Stimulated activated CD8-positive, alpha-beta memory T cell treated with anti-CD3 and anti-CD28 coated beads, Interleukin-15, amount 100 ng/mL, for 24 hours (primary cell): ENCODE measurements around the gene IL7R.

Experiments used
- DNase-seq: peaks from one replicate; pipeline ENCODE4 v3.0.0-alpha.2; 2020; ENCODE audit warnings: low read depth

Gene IL7R

DNA sequence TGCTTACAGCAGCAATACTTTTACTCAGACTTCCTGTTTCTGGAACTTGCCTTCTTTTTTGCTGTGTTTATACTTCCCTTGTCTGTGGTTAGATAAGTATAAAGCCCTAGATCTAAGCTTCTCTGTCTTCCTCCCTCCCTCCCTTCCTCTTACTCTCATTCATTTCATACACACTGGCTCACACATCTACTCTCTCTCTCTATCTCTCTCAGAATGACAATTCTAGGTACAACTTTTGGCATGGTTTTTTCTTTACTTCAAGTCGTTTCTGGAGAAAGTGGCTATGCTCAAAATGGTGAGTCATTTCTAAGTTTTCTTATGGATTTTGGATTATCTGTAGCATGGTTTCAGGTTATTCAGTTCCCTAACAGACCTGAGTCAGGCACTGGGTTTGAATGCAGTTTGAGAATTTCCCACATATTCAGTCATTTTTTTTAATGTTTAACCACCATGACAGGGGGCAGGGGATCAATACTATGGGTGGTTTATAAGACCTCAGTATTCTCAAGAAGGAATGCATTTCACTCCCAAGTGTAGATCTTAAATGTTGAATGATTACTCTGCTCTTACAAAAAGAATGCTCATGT is at the start of gene IL7R:
TSS of gene IL7R (plus strand) at position 127 of the 587 bp plus-strand sequence. CDS start at position 214, 87 bp downstream.
- no peak for DNase-seq

DNA sequence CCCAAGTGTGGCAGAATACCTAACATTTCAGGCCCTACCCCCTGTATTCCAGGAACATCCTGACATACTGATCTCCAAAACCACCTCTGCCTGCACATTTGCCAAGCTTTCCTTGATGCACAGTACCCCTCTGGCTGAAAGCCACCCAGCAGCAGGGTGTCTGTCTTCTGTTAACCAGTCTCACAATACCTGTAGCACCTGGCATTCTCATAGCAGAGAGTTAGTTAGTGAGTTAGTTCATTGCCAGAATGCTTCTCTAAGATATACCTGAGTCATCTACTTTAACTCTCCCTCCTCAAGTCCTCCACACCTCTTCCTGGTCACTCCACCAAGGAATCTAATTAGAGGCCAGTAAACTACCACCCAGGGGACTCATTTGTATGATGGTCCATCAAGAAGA is 46.1 kb upstream of the IL7R start:
- no peak for DNase-seq

DNA sequence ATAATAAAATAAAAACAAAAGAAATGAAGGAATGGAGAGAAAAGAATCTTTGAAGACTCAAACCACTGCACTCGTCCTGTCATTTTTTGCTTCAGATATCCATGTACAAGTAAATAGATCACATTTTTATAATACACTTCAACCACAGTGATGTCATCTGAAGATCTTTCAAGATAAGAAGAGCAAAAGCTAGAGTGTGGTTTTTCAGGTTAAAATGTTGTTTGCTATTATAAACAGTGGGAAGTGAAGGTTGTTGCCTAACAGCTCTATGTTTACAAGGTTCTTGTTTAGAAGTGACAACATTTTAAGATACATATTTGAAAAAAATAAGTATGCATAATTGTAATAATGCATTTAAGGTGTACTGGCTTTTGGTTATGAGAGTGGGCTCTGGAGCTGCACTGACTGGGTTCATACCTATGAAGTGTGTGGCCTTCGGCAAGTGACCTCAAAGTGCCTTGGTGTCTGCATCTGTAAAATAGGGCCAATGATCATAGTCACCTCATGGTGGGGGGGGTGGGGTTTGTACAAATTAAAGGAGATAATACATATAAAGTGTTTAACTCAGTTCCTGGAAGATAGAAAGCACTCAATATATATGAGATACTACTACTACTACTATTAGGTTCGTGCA is 45.5 kb upstream of the IL7R start:
- DNase-seq: no peak

GRCh38 chr5:35813521-35813920 is 43.2 kb upstream of the IL7R start:
- DNase-seq: no peak

GRCh38 chr5:35815089-35815936 is 41.4 kb upstream of the IL7R start:
- DNase-seq: no peak

DNA sequence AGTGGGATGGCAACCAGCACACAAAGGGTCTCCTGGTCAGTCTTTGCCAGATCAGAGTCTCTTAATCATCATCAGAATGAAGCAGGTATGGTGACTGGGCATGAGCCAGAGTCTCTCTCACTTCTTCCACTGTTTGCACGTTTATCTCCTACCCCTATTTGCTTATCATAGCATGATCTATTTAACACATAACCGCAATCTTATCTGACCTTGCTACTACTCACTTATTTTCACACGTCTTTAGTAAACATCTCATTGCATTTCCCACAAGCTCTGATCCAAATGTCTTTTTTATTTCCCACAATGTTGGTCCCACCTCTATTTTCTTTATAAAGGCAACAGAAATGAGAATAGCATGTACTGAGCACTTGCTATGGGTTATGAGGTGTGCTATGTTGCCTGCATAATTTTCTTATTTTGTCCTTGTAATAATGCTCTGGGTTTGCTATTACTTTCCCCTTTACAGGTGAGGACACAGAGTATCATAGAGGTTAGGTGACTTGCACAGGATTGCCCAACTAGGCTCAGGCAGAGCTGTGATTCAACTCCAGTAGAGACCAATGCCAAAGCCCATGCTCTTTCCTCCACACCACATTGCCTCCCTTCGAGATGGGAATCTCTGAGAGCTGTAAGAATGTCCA is 39.7 kb upstream of the IL7R start:
- DNase-seq: no peak

- no peak for DNase-seq
These were observed 37.7 kb upstream of the IL7R start for GRCh38 chr5:35819026-35819425.

GRCh38 chr5:35819668-35820067 is 37.0 kb upstream of the IL7R start:
- no peak for DNase-seq

GRCh38 chr5:35820735-35821134 is 36.0 kb upstream of the IL7R start:
- DNase-seq: no peak

- DNase-seq: no peak
These were observed 35.2 kb upstream of the IL7R start for GRCh38 chr5:35821513-35821912.

GRCh38 chr5:35822511-35822910 is 34.2 kb upstream of the IL7R start:
- DNase-seq: no peak

DNA sequence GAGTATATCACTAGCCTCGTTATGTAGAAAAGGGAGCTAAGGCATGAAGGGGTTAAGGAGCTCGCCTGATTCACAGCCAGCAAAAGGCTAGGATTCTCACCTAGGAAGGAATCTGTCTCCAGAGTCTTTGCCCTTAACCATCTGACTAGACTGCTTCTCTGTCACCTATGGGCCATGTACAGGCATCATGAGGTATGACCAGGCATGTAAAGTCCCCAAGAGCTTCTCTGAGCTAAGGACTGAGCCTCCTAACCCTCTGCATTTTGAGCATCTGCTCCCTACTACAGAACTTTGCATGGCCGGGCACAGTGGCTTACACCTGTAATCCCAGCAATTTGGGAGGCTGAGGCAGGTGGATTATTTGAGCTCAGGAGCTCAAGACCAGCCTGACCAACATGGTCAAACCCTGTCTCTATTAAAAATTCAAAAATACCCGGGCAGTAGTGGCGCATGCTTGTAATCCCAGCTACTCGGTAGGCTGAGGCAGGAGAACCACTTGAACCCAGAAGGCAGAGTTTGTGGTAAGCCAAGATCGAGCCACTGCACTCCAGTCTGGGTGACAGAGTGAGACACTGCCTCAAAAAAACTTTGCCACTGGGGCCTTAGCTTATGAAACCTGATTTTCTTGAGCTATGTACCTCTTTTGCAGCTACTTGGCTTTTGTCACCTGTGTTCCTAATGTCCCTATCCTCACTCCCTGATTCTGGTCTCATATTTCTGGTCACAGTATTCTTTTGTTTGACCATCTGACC is 33.2 kb upstream of the IL7R start:
- no peak for DNase-seq

DNA sequence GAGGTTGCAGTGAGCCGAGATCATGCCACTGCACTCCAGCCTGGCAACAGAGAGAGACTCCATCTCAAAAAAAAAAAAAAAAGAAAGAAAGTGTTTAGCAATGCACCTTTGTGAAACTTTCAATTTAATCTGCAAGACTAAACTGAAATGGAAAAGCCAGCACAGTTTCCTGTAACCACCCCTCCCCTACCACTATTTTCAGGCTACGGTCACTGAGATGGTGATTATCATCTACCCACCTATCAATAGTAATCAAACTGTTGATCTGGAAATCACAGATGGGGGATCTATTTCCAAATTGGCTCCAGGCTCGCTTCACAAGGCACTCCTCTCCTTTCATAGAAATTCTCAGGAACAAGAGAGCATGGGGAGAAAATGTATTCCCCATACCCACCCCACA is 30.6 kb upstream of the IL7R start:
- no peak for DNase-seq

GRCh38 chr5:35826554-35826953 is 30.1 kb upstream of the IL7R start:
- DNase-seq: no peak

- DNase-seq: no peak
These were observed 28.6 kb upstream of the IL7R start for GRCh38 chr5:35828082-35828598.

DNA sequence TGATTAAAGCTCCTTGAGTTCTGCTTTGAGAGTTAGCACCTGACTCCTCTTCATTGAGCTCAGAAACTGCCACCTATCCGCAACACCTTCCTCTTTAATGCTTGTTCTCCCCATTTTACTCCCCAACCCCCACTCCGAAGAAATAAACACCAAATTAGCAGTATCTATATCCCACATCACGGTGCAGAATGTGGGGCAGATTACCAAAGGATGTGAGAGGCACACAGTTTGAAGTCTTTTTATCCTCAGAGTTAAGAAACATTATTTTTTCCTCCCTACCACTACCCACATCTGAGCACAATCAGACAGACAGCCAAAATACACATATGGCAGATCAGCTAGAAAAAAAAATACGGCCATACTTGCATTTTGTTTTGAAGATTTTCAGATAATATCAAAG is 26.1 kb upstream of the IL7R start:
- DNase-seq: no peak

DNA sequence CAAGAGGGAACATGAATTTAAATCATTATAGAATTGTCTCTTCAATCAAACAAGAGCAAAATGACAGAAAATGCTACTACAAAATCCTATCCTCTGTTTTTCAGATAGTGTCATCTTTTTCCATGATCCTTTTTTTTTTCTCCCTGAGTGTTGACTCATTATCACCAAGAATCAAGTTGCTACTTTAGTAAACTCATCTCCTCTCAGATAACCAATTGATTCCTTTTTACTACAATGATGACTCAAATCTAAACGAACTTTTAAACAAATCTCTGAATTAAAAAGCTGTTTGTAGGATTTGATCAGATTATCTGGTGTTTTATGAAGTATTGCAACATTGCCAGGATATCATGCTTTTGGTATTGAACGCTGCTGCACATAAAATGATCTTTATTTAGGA is 23.9 kb upstream of the IL7R start:
- DNase-seq: no peak

DNA sequence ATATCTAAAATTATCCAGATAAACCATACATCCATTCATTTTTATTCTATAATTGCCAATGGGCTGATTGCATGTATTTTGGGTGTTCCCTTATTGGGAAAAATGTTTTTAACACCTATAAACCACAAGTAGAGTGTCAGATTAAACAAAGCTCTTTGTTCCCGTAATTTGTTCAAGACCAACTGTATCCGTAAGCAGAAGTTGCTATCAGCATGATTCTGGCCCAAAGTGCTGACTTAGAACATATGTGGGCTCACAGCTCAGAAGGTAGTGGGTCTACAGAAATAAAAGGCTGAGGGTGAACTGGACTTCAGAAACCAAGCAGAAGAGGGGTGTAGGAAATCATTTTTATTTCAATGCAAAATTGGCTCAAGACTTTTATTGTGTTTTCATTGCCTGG is 23.5 kb upstream of the IL7R start:
- DNase-seq: no peak

- no peak for DNase-seq
These were observed 20.6 kb upstream of the IL7R start for GRCh38 chr5:35835796-35836742.

GRCh38 chr5:35838370-35839042 is 18.2 kb upstream of the IL7R start:
- DNase-seq: no peak
